Transverse colon (tissue), 4 donors: ENCODE data around the gene RERE. TPM values are rescaled to one million over a fixed set of nuclear protein-coding genes. Genes with fewer than 3 reads are reported as not detected.

ENCODE experiments used
- DNase-seq: peaks from one replicate; pipeline ENCODE4 v3.0.0-alpha.2; 2019
- H3K27ac ChIP-seq, 4 donors: fragments of 200-600 bp; sonication (generic); 2 replicates each; pipeline ENCODE4 v1.5.1; 2016 to 2018; ENCODE audit warnings: inconsistent platforms in 4 of 4
- H3K27me3 ChIP-seq: fragments of 200-600 bp; sonication (generic); 2 replicates; pipeline ENCODE4 v1.5.1; 2017; ENCODE audit warnings: inconsistent platforms
- H3K36me3 ChIP-seq, 4 donors: fragments of 200-600 bp; sonication (generic); 2 replicates each; pipeline ENCODE4 v1.5.1; 2017 to 2019; ENCODE audit warnings: inconsistent platforms in 4 of 4
- H3K4me1 ChIP-seq, 4 donors: fragments of 200-600 bp; sonication (generic); 2 replicates each; pipeline ENCODE4 v1.5.1; 2017 to 2020; ENCODE audit warnings: inconsistent platforms in 4 of 4
- H3K4me3 ChIP-seq, 4 donors: fragments of 200-600 bp; sonication (generic); 1 replicate in 1 of 4; 2 replicates in 3 of 4; pipeline versions ENCODE4 v1.5.1 to v1.6.1; 2017 to 2019; ENCODE audit warnings: inconsistent platforms in 4 of 4
- H3K9me3 ChIP-seq, 2 donors: fragments of 200-600 bp; sonication (generic); 2 replicates each; pipeline ENCODE4 v1.5.1; 2017 to 2019; ENCODE audit warnings: inconsistent platforms in 2 of 2
- EP300 ChIP-seq: sonication (generic); formaldehyde crosslinking; IDR thresholded peaks from one replicate; pipeline ENCODE4 v1.6.1; 2017; ENCODE audit warnings: antibody characterized with exemption, low read depth
- POLR2A ChIP-seq: fragments of 450-650 bp; IDR thresholded peaks from one replicate; pipeline ENCODE4 v1.6.1; 2016; ENCODE audit warnings: antibody characterized with exemption, mild to moderate bottlenecking, moderate library complexity
- POLR2AphosphoS5 ChIP-seq, 3 donors: sonication (generic); formaldehyde crosslinking; IDR thresholded peaks; one replicate each; pipeline ENCODE4 v1.6.1; 2016; ENCODE audit warnings: antibody characterized with exemption in 3 of 3
- WGBS, 2 donors: methylation state at CpG; one replicate each; pipeline ENCODE4 v1.1.5; 2018; ENCODE audit warnings: low coverage in 1 of 2; 5-methylcytosine and 5-hydroxymethylcytosine counted together
- in situ Hi-C, 4 donors: fragments of 200-750 bp; cut with MboI; loops; one replicate each; pipeline versions ENCODE4 v1.15.0 to v1.15.1; 2017; ENCODE audit warnings: low sequenced_read_pairs in 3 of 4, low pct_ligation_motif_present in 1 of 4, low pct_unique_long_range_greater_than_20kb in 1 of 4
- intact Hi-C: fragments of 100-400 bp; cut with DNase I; formaldehyde crosslinking; loops from one replicate; pipeline ENCODE4 v1.15.1; 2023; ENCODE audit warnings: low total_unique reads
- total RNA-seq, 4 donors: library from RNA; depleted of rRNA; stranded (reverse); fragments of >200 nt; gene quantifications; one replicate each; pipeline ENCODE4 v1.1.0, GENCODE V29; 2016
- TF ChIP-seq, protein P1 (sequence below), 5 experiments: fragments of 200-600 bp in 3 of 5; fragments of 450-650 bp in 2 of 5; sonication (generic) in 3 of 5; IDR thresholded peaks; 1 replicate in 2 of 5; 2 replicates in 3 of 5; pipeline ENCODE4 v1.5.1; 2016 to 2017; ENCODE audit warnings: antibody characterized with exemption in 5 of 5, inconsistent platforms in 3 of 5, mild to moderate bottlenecking in 2 of 5, moderate library complexity in 1 of 5

Gene RERE
- total RNA-seq, 4 donors from 2014 or later = 80.3 to 657 (median 105) TPM

DNA sequence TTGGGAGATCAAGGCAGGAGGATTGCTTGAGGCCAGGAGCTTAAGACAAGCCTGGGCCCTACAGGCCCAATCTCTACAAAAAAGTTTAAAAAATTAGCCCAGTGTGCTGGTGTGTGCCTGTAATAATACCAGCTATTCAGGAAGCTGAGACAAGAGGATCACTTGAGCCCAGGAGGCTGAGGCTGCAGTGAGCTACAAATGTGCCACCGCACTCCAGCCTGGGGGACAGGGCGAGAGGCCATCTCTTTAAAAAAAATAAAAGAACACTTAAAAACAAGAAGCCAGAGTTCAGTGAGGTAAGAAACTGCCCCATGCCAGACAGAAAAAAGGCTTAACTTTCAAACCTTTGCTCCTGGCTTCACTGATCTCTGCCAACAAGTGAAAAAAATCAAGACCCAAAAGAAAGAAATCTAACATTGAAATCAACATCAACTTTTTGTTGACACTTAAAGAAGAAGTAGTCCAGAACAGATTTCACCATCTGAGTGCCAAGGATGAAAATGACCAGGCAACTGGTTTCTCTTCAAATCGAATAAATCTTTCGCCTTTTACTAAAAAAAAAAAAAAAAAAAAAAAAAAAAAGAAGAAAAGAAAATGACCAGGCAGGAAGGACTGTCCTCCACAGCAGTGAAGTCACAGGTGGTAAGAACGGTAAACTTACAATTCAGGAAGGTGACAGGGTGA lies 448.3 kb downstream of the RERE start:
- WGBS, 2 donors = 52 to 76% methylated on average over 3 to 5 of the region's 5 CpGs
- TF ChIP-seq, protein P1, sequence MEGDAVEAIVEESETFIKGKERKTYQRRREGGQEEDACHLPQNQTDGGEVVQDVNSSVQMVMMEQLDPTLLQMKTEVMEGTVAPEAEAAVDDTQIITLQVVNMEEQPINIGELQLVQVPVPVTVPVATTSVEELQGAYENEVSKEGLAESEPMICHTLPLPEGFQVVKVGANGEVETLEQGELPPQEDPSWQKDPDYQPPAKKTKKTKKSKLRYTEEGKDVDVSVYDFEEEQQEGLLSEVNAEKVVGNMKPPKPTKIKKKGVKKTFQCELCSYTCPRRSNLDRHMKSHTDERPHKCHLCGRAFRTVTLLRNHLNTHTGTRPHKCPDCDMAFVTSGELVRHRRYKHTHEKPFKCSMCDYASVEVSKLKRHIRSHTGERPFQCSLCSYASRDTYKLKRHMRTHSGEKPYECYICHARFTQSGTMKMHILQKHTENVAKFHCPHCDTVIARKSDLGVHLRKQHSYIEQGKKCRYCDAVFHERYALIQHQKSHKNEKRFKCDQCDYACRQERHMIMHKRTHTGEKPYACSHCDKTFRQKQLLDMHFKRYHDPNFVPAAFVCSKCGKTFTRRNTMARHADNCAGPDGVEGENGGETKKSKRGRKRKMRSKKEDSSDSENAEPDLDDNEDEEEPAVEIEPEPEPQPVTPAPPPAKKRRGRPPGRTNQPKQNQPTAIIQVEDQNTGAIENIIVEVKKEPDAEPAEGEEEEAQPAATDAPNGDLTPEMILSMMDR (IDR thresholded peaks at IDR 0.05) = no peak
- peak in 2 of 3 donors; percentile 41 to 55 for TF ChIP-seq POLR2AphosphoS5 (IDR thresholded peaks at IDR 0.05)
- peak overlapping the region; percentile 62 to 89 (median 76) for H3K27ac ChIP-seq

DNA sequence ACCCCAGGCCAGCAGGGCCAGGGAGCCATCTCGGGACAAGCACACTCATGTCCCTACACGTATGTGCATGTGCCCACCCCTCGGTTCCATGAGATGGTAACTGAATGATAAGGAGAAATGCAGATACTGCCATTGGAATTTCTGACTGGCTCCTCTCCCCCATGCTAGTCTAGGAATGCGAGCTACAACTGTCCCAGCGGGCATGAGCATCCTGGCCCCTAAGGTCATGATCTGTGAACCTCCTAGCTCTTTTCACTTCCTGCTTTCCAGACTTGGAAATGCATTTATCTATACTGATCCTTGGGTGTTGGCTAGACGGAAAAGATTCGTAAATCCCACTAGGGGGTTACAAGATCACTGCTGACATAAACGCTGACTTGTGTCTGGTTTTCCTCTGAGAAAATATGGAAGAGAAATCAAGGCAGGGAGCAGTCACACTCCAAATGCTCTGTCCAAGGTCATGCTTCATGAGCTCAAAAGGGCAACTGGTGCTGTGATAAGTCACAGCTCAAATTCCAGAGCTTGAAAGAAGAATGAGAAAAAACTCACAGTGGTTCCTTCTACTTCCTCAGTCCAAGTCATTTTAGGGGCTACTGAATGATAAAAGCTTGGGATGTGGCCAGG lies 449.8 kb downstream of the RERE start:
- TF ChIP-seq POLR2AphosphoS5 (IDR thresholded peaks at IDR 0.05) (no peak), EP300 (no peak), POLR2A (no peak)
- TF ChIP-seq, protein P1 (IDR thresholded peaks at IDR 0.05) = no peak
- H3K36me3 ChIP-seq = peaks cover 0 to 5% (median 0%) of the 10 kb centered on the region in 4 donors
- peak overlapping the region; percentile 49 to 89 (median 76) for H3K27ac ChIP-seq
- 77 to 87% methylated on average over 4 to 8 of the region's 8 CpGs for WGBS, 2 donors
- no peaks in the 10 kb centered on the region for H3K27me3 ChIP-seq
- peaks cover 36 to 80% (median 46%) of the 10 kb centered on the region in 4 donors for H3K4me1 ChIP-seq
- H3K4me3 ChIP-seq = no peak overlapping the region
- intact Hi-C loops (no loop called here), in situ Hi-C loops (no loop called here)
- no peak for DNase-seq
- H3K9me3 ChIP-seq = no peaks in the 10 kb centered on the region

More for the DNA sequence above, 448.3 kb downstream of the RERE start:
- intact Hi-C loops = no loop called here
- H3K27me3 ChIP-seq = no peaks in the 10 kb centered on the region
- H3K4me3 ChIP-seq = no peak overlapping the region
- H3K9me3 ChIP-seq = no peaks in the 10 kb centered on the region
- H3K36me3 ChIP-seq = peaks cover 0 to 5% (median 0%) of the 10 kb centered on the region in 4 donors
- H3K4me1 ChIP-seq = peaks cover 37 to 83% (median 52%) of the 10 kb centered on the region in 4 donors
- DNase-seq = no peak
- in situ Hi-C loops = no loop called here

DNA sequence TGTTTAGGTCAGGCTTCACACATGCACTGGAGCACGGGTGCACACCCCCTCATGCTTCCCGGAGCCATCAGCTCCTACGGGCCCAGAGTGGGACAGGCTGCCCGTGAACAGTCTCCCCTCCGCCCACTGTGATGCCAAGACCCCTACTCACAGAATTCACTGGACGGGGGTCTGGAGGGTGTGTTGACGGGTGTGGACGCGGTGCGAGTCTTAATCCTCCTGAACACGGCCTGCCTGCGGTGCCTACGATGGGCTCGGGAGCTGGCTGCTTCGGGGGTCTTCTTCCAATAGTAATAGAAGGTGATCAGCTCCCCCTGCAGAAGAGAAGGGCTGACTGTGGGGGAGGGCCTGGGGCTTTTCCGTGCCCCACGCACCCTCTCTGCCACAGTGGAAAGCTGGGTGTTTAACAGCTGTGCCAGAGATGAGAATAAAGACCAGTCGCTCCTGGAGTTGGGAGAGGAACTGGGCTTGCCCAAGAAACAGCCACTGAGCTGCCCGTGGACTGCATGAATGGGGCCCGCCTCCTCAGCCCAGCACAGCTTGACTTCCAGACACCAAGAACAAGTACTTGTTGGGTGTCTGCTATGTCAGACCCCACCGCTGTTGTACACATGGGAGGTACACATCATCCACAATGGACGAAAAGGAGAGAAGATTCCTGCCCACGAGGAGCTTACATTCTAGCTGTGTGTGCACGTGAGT lies 451.6 kb downstream of the RERE start:
- Histone ChIP-seq H3K4me1 (peaks cover 23 to 61% (median 30%) of the 10 kb centered on the region in 4 donors), H3K36me3 (peaks cover 0 to 21% (median 9%) of the 10 kb centered on the region in 4 donors), H3K27me3 (no peaks in the 10 kb centered on the region), H3K9me3 (no peaks in the 10 kb centered on the region), H3K27ac (peak overlapping the region in 1 of 4 donors; percentile 58), H3K4me3 (no peak overlapping the region)
- 93 to 100% methylated on average over 1 to 24 of the region's 24 CpGs for WGBS, 2 donors
- in situ Hi-C loops (no loop called here), intact Hi-C loops (no loop called here)
- no peak for DNase-seq
- no peak for TF ChIP-seq POLR2A
- TF ChIP-seq, protein P1 (IDR thresholded peaks at IDR 0.05) = no peak
- TF ChIP-seq POLR2AphosphoS5 (IDR thresholded peaks at IDR 0.05) = no peak
- TF ChIP-seq EP300 = no peak
